Measurements from ENCODE around the gene LARP4. TPM values are rescaled to one million over a fixed set of nuclear protein-coding genes. Genes with fewer than 3 reads are reported as not detected.

Gene LARP4
- total and polyA plus RNA-seq, 2 of the 4 experiments (the other 2 are of a cell fraction) = 11.3 to 42.5 TPM

GRCh38 chr12:50362671-50363070, 38.0 kb upstream of the LARP4 start:
- DNase-seq = no peak
- in situ Hi-C loops (cut with MboI; ENCODE audit: low sequenced_read_pairs) (no loop called here), dilution Hi-C loops (cut with HindIII; ENCODE audit: low sequenced_read_pairs, unreplicated experiment) (no loop called here), intact Hi-C loops (cut with micrococcal nuclease) (no loop called here)
- no peak overlapping the region for H2BK15ac ChIP-seq (ENCODE audit: low read depth, low read length)
- H2AFZ ChIP-seq (replicated peaks; ENCODE audit: low read length, poor library complexity) = no peak overlapping the region
- H3K9ac ChIP-seq (ENCODE audit: low read depth, low read length) = no peak overlapping the region
- no peak overlapping the region for H2BK120ac ChIP-seq (ENCODE audit: low read depth, low read length)
- H3K79me1 ChIP-seq (ENCODE audit: low read depth in 1 of 2, low read length in 2 of 2) = no peaks in the 10 kb centered on the region
- H3K4ac ChIP-seq (ENCODE audit: low read depth, low read length) = no peak overlapping the region
- no peak overlapping the region for H4K5ac ChIP-seq (ENCODE audit: low read depth, low read length)
- no peaks in the 10 kb centered on the region for H3K4me1 ChIP-seq (ENCODE audit: control insufficient read depth, insufficient read depth, low read length)
- no peak overlapping the region for H4K8ac ChIP-seq (ENCODE audit: low read depth in 2 of 2, low read length in 2 of 2)
- no peaks in the 10 kb centered on the region for H3K27me3 ChIP-seq (ENCODE audit: control insufficient read depth, insufficient read depth, low read length)
- H3K23ac ChIP-seq (ENCODE audit: low read depth, low read length) = no peak overlapping the region
- CTCF ChIA-PET = no interaction called here
- no peak overlapping the region for H2BK5ac ChIP-seq (ENCODE audit: low read depth, low read length, poor library complexity, severe bottlenecking)
- no peak overlapping the region for H3K14ac ChIP-seq (replicated peaks; ENCODE audit: low read depth, low read length)
- no peaks in the 10 kb centered on the region for H3K9me3 ChIP-seq (ENCODE audit: control insufficient read depth, insufficient read depth, low read length)
- no peaks in the 10 kb centered on the region for H4K20me1 ChIP-seq (ENCODE audit: insufficient read depth, low read length)
- H2BK20ac ChIP-seq (ENCODE audit: low read depth, low read length) = no peak overlapping the region
- H2AK9ac ChIP-seq (replicated peaks; ENCODE audit: low read depth, low read length, poor library complexity) = no peak overlapping the region
- H3K9me1 ChIP-seq (ENCODE audit: insufficient read depth, low read length) = no peaks in the 10 kb centered on the region; the same call in 1 of the 2 replicates
- H3K27ac ChIP-seq (ENCODE audit: insufficient read depth, low read length) = no peak overlapping the region
- no peaks in the 10 kb centered on the region for H3K36me3 ChIP-seq (ENCODE audit: control insufficient read depth, insufficient read depth, low read length)
- no peak overlapping the region for H4K91ac ChIP-seq (ENCODE audit: insufficient read depth, low read depth, low read length)
- POLR2A ChIA-PET (ENCODE audit: unreplicated experiment) = interaction anchor here (0.6 kb wide), 1 partner anchor 12 kb away, joined by 7 read pairs; no protein-coding TSS in a partner anchor
- BruUV-seq (replicated peaks) = no TSS peak
- WGBS, 2 experiments (ENCODE audit: extremely low coverage in 2 of 2, insufficient read length in 1 of 2) = 100% methylated on average over 3 of the region's 4 CpGs; no CpG with 5 or more reads in 1 of the 2 experiments
- no peak overlapping the region for H3K4me2 ChIP-seq (ENCODE audit: low read depth, low read length)
- TF ChIP-seq RFX5 (IDR thresholded peaks at IDR 0.05; ENCODE audit: low read depth, low read length) (no peak), USF2 (IDR thresholded peaks at IDR 0.05; ENCODE audit: low read depth, low read length) (no peak), MAFK (IDR thresholded peaks at IDR 0.05; ENCODE audit: low read depth, low read length) (no peak), MAZ (IDR thresholded peaks at IDR 0.05; ENCODE audit: borderline replicate concordance, low read depth, low read length) (no peak), CEBPB (IDR thresholded peaks at IDR 0.05; ENCODE audit: low read depth, low read length) (no peak), CHD1 (IDR thresholded peaks at IDR 0.05; ENCODE audit: low read depth, low read length) (no peak), RAD21 (IDR thresholded peaks at IDR 0.05; ENCODE audit: low read length) (no peak), NFE2L2 (IDR thresholded peaks at IDR 0.05; ENCODE audit: low read depth, low read length) (no peak), MXI1 (IDR thresholded peaks at IDR 0.05; ENCODE audit: borderline replicate concordance, low read depth, low read length) (no peak)
- no peak overlapping the region for H3K4me3 ChIP-seq (ENCODE audit: insufficient read depth, low read depth, low read length)
- H3K18ac ChIP-seq (ENCODE audit: low read depth, low read length) = no peak overlapping the region
- no peak for ATAC-seq (ENCODE audit: low read depth)
- H2AK5ac ChIP-seq (ENCODE audit: low read depth, low read length) = no peak overlapping the region
- no peak overlapping the region for H3K56ac ChIP-seq (ENCODE audit: extremely low read depth, insufficient read depth, low read length)

Measured in IMR-90 (cell line).